Measurements from ENCODE around the gene SLC2A1. TPM values are rescaled to one million over a fixed set of nuclear protein-coding genes. Genes with fewer than 3 reads are reported as not detected.
A peak's percentile ranks its signal among the peaks of the same experiment; 100 is the strongest.
"Not testable (repeated sequence)": the region's sequence is repeated elsewhere in the genome, so short reads cannot be mapped to it uniquely, and the experiment has no call there.

The SLC2A1 gene
- polyA plus RNA-seq, 4 donors = 36.1 to 55.3 (median 40.9) TPM

GRCh38 chr1:42931911-42932422, 26.7 kb downstream of the SLC2A1 start:
- no peak for DNase-seq (ENCODE audit: low read depth in 4 of 4, low spot score in 3 of 4)

GRCh38 chr1:42931108-42931539, 27.5 kb downstream of the SLC2A1 start:
- no peak for DNase-seq (ENCODE audit: low read depth in 4 of 4, low spot score in 3 of 4)

GRCh38 chr1:42930178-42931107, 28.2 kb downstream of the SLC2A1 start:
- DNase-seq (ENCODE audit: low read depth in 4 of 4, low spot score in 3 of 4) = no peak

- DNase-seq (ENCODE audit: low read depth in 4 of 4, low spot score in 3 of 4) = no peak
These were observed 29.1 kb downstream of the SLC2A1 start for GRCh38 chr1:42929434-42930177.

- DNase-seq (ENCODE audit: low read depth in 4 of 4, low spot score in 3 of 4) = no peak
These were observed 29.8 kb downstream of the SLC2A1 start for GRCh38 chr1:42928859-42929258.

GRCh38 chr1:42927920-42928505, 30.7 kb downstream of the SLC2A1 start:
- DNase-seq (ENCODE audit: low read depth in 4 of 4, low spot score in 3 of 4) = no peak

- no peak for DNase-seq (ENCODE audit: low read depth in 4 of 4, low spot score in 3 of 4)
These were observed 31.3 kb downstream of the SLC2A1 start for GRCh38 chr1:42927274-42927841.

GRCh38 chr1:42926879-42927242, 31.8 kb downstream of the SLC2A1 start:
- no peak for DNase-seq (ENCODE audit: low read depth in 4 of 4, low spot score in 3 of 4)

GRCh38 chr1:42926235-42926878, 32.3 kb downstream of the SLC2A1 start:
- DNase-seq (ENCODE audit: low read depth in 4 of 4, low spot score in 3 of 4) = no peak

- no peak for DNase-seq (ENCODE audit: low read depth in 4 of 4, low spot score in 3 of 4)
These were observed 33.6 kb downstream of the SLC2A1 start for GRCh38 chr1:42924851-42925760.

GRCh38 chr1:42924082-42924850, 34.4 kb downstream of the SLC2A1 start:
- peak; percentile 87 to 92 (median 90) for DNase-seq (ENCODE audit: low read depth in 4 of 4, low spot score in 3 of 4)

GRCh38 chr1:42923367-42924081, 35.1 kb downstream of the SLC2A1 start:
- DNase-seq (ENCODE audit: low read depth in 4 of 4, low spot score in 3 of 4) = no peak

- peak in 2 of 4 donors; percentile 38 to 55 for DNase-seq (ENCODE audit: low read depth in 4 of 4, low spot score in 3 of 4)
These were observed 35.8 kb downstream of the SLC2A1 start for GRCh38 chr1:42922687-42923366.

- no peak for DNase-seq (ENCODE audit: low read depth in 4 of 4, low spot score in 3 of 4)
These were observed 36.9 kb downstream of the SLC2A1 start for GRCh38 chr1:42921769-42922168.

- not testable (repeated sequence) for DNase-seq (ENCODE audit: low read depth in 4 of 4, low spot score in 3 of 4)
These were observed 39.0 kb downstream of the SLC2A1 start for GRCh38 chr1:42919651-42920050.

GRCh38 chr1:42917241-42917495, 41.5 kb downstream of the SLC2A1 start:
- DNase-seq (ENCODE audit: low read depth in 4 of 4, low spot score in 3 of 4) = no peak

GRCh38 chr1:42915456-42915855, 43.2 kb downstream of the SLC2A1 start:
- no peak for DNase-seq (ENCODE audit: low read depth in 4 of 4, low spot score in 3 of 4)

Measured in right renal pelvis (tissue), 4 donors.